Measurements from ENCODE around the gene FMN2.
"Not testable (repeated sequence)": the region's sequence is repeated elsewhere in the genome, so short reads cannot be mapped to it uniquely, and the experiment has no call there.

The FMN2 gene

GRCh38 chr1:240274569-240274968 is 182.9 kb downstream of the FMN2 start:
- Histone ChIP-seq H4K20me1 (ENCODE audit: control insufficient read depth, insufficient read depth, low read depth, low read length) (no peaks in the 10 kb centered on the region), H3K9me2 (replicated peaks; ENCODE audit: control insufficient read depth, low read length) (no peaks in the 10 kb centered on the region), H3K27me3 (ENCODE audit: control insufficient read depth, low read length) (no peaks in the 10 kb centered on the region), H3F3A (ENCODE audit: control insufficient read depth, insufficient read depth) (no peaks in the 10 kb centered on the region), H3K36me3 (ENCODE audit: control insufficient read depth, low read length) (no peaks in the 10 kb centered on the region), H3K4me2 (ENCODE audit: low read length) (no peak overlapping the region), H3K27ac (ENCODE audit: low read depth, low read length) (no peak overlapping the region), H3K4me3 (ENCODE audit: low read length) (no peak overlapping the region), H3K79me2 (ENCODE audit: control insufficient read depth, low read length) (no peaks in the 10 kb centered on the region), H3K4me1 (ENCODE audit: control insufficient read depth, low read length) (no peaks in the 10 kb centered on the region), H3K9me3 (ENCODE audit: control insufficient read depth, insufficient read depth, low read length) (peaks cover 1% of the 10 kb centered on the region; the same call in 1 of the 2 replicates)
- TF ChIP-seq CTCF (IDR thresholded peaks at IDR 0.05; ENCODE audit: low read depth, low read length, poor library complexity, severe bottlenecking), result no peak
- TF ChIP-seq EZH2phosphoT487 (IDR thresholded peaks at IDR 0.05; ENCODE audit: borderline replicate concordance, low read length), result no peak

GRCh38 chr1:240275219-240275618 is 183.5 kb downstream of the FMN2 start:
- not testable (repeated sequence) for H3K27ac ChIP-seq (ENCODE audit: low read depth, low read length); H3K4me2 ChIP-seq (ENCODE audit: low read length); H3K4me1 ChIP-seq (ENCODE audit: control insufficient read depth, low read length); H3K9me3 ChIP-seq (ENCODE audit: control insufficient read depth, insufficient read depth, low read length); H3K4me3 ChIP-seq (ENCODE audit: low read length); H3K36me3 ChIP-seq (ENCODE audit: control insufficient read depth, low read length); H3K79me2 ChIP-seq (ENCODE audit: control insufficient read depth, low read length); H4K20me1 ChIP-seq (ENCODE audit: control insufficient read depth, insufficient read depth, low read depth, low read length); H3K9me2 ChIP-seq (replicated peaks; ENCODE audit: control insufficient read depth, low read length); H3F3A ChIP-seq (ENCODE audit: control insufficient read depth, insufficient read depth); H3K27me3 ChIP-seq (ENCODE audit: control insufficient read depth, low read length)

- Histone ChIP-seq H4K20me1 (ENCODE audit: control insufficient read depth, insufficient read depth, low read depth, low read length) (no peaks in the 10 kb centered on the region), H3K27me3 (ENCODE audit: control insufficient read depth, low read length) (no peaks in the 10 kb centered on the region), H3F3A (ENCODE audit: control insufficient read depth, insufficient read depth) (no peaks in the 10 kb centered on the region), H3K4me1 (ENCODE audit: control insufficient read depth, low read length) (no peaks in the 10 kb centered on the region), H3K79me2 (ENCODE audit: control insufficient read depth, low read length) (no peaks in the 10 kb centered on the region), H3K36me3 (ENCODE audit: control insufficient read depth, low read length) (no peaks in the 10 kb centered on the region), H3K9me3 (ENCODE audit: control insufficient read depth, insufficient read depth, low read length) (no peaks in the 10 kb centered on the region), H3K4me3 (ENCODE audit: low read length) (no peak overlapping the region), H3K27ac (ENCODE audit: low read depth, low read length) (no peak overlapping the region), H3K4me2 (ENCODE audit: low read length) (no peak overlapping the region), H3K9me2 (replicated peaks; ENCODE audit: control insufficient read depth, low read length) (no peaks in the 10 kb centered on the region)
- TF ChIP-seq CTCF (IDR thresholded peaks at IDR 0.05; ENCODE audit: low read depth, low read length, poor library complexity, severe bottlenecking) (no peak), EZH2phosphoT487 (IDR thresholded peaks at IDR 0.05; ENCODE audit: borderline replicate concordance, low read length) (no peak)
Measured at GRCh38 chr1:240278082-240278481, 186.4 kb downstream of the FMN2 start.

GRCh38 chr1:240280560-240281322 is 189.1 kb downstream of the FMN2 start:
- H3K4me1 ChIP-seq (ENCODE audit: control insufficient read depth, low read length), result no peaks in the 10 kb centered on the region
- H3K79me2 ChIP-seq (ENCODE audit: control insufficient read depth, low read length), result no peaks in the 10 kb centered on the region
- H3K9me2 ChIP-seq (replicated peaks; ENCODE audit: control insufficient read depth, low read length), result no peaks in the 10 kb centered on the region
- no peak overlapping the region for H3K4me3 ChIP-seq (ENCODE audit: low read length)
- no peak overlapping the region for H3K4me2 ChIP-seq (ENCODE audit: low read length)
- H3K9me3 ChIP-seq (ENCODE audit: control insufficient read depth, insufficient read depth, low read length), result no peaks in the 10 kb centered on the region
- no peaks in the 10 kb centered on the region for H3K36me3 ChIP-seq (ENCODE audit: control insufficient read depth, low read length)
- no peak overlapping the region for H3K27ac ChIP-seq (ENCODE audit: low read depth, low read length)
- TF ChIP-seq CTCF (IDR thresholded peaks at IDR 0.05; ENCODE audit: low read depth, low read length, poor library complexity, severe bottlenecking) (no peak), EZH2phosphoT487 (IDR thresholded peaks at IDR 0.05; ENCODE audit: borderline replicate concordance, low read length) (no peak)
- no peaks in the 10 kb centered on the region for H3K27me3 ChIP-seq (ENCODE audit: control insufficient read depth, low read length)
- H3F3A ChIP-seq (ENCODE audit: control insufficient read depth, insufficient read depth), result no peaks in the 10 kb centered on the region
- no peaks in the 10 kb centered on the region for H4K20me1 ChIP-seq (ENCODE audit: control insufficient read depth, insufficient read depth, low read depth, low read length)

Data from DOHH2 (cell line).